ENCODE results near the gene FZD2.
A peak's percentile ranks its signal among the peaks of the same experiment; 100 is the strongest.
"Not testable (repeated sequence)": the region's sequence is repeated elsewhere in the genome, so short reads cannot be mapped to it uniquely, and the experiment has no call there.

FZD2 gene

DNA sequence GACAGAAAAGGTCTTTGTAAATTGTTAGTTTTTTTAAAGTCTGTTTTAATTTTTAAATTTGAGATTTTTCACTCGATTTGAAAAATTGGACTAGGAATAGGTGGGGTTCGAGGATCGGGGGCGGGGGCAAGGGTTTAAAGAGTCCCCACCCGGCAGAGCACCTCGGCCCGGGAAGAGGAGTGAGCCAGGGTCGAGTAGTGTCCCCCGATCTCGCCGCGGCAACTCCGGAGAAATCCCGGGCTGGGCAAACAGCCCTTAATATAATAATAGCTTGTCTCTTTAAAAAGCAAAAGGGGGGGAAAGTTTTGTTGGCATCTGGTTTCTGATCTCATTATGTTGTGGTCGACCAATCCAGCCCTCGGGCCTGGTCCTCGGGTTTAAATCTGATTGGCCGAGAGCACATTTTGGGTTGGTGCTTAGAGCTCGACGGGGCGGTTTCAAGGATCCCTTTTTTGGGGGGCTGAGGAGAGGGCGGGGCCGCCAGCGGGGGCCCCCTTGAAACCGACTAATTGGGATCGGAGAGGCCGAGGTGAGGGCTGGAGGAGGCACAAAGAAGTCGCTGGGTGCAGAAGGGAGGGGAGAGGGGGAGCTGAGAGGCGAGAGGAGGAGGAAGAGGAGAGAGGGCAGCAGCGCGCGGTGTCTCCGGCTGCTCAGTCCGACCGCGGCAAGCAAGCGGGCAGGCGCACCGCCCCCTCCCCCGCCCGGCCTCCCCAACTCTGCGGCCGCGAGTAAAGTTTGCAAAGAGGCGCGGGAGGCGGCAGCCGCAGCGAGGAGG is at the start of gene FZD2:
Gene FZD2, plus strand, starts transcription at position 653 of the 775 bp plus-strand sequence. CDS start 205 bp downstream, outside the sequence.
- DNase-seq: peak; percentile 90

DNA sequence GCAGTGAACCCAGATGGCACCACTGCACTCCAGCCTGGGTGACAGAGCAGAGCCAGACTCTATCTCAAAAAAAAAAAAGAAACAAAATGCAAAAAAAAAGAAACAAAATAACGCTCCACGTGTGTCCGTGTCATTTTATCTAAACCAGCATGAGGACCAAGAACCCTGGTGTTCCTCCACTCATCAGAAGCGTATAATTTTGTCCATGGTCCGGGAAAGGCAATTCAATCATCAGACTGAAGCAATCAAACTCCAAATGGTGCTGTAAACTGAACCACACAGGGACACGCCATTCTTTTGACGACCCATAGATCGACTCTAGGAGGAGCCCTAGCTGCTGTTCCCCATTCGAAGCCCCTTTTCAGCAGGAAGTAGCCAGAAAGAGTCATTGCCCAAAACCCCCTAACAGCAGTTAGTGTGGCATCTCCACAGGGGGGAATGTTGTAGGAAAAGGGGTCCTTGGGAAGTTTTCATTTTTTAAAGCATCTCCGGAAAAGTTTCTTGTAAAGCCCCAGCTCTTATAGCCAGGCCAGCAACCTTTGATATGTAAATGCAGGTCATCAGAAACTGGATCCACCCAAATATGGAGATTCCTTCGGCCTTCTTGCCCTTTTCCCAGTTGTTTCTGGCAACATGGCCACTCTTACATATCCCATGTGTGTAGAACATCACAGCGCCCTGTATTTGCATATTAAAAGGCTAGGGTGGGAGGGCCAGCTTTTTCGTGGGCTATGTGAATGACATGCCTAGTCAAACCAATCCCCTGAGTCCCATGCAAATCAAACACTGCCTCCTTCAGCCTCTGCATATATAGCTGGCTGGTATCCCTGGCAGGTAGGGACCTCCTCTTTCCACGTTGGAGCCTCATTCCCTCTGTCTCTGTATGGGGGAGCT is 45.8 kb upstream of the FZD2 start:
- not testable (repeated sequence) for DNase-seq

DNA sequence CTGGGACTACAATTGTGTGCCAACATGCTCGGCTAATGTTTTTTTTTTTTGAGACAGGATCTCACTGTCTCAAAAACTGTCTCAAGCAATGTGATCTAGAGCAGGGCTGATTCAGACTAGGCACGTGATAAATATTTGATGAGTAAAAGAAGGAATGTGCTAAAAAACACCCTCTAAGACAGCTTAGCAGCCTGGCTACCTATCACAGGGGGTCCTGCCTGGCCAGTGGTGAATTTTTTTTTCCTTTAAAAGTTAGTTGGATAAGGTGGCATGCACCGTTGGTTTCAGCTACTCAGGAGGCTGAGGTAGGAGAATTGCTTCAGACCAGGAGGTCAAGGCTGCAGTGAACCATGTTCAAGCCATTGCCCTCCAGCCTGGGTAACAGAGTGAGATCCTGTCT is 39.3 kb upstream of the FZD2 start:
- no peak for DNase-seq

DNA sequence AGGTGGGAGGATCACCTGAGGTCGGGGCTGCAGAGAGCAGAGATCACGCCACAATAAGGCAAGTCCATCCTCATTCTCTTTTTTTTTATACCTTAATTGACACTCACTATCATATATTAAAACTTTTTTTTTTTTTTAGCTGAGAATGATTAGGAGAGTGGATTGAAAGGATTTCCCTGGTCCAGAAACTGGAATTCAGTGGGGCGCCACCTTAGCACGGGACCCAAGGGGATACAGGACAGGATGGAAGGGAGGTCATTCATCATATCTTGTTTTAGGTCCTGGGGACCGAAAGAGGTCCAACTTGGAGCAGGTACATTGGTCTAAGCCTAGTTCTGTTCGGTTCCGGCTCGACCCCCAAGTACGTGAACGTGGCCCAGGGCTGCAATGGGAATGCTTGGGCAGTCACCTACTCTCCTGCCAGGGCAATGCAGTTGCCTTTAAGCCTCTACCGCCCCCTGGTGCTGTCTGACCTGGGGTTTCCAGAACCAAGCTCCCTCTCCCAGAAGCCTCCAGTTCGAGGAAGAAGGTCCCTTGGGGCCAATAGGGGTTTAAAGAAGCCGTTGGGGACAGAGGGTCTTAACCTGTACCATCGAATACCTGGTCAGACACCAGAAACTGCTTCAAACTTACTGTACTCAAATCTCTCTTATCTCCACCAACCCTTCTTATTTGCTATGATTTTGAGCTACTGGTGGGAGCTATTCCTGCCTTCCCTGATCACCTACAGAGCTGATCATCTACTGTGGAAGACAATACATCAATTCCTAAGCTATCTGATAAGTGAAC is 34.2 kb upstream of the FZD2 start:
- DNase-seq: no peak

DNA sequence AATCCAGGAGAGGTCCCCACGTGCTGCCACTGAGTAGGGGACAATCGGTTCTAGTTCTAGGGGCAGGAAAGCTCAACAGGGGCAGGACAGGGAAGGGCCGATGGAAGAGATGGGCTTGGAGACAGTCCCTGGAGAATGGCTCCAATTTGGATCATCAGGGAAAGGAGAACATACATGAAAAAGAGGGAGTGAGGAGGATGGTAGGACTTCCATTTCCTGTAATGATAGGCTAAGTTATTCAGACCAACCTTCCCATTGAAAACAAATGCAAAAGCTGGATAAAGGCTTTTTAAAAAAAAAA is 33.7 kb upstream of the FZD2 start:
- DNase-seq: no peak

DNA sequence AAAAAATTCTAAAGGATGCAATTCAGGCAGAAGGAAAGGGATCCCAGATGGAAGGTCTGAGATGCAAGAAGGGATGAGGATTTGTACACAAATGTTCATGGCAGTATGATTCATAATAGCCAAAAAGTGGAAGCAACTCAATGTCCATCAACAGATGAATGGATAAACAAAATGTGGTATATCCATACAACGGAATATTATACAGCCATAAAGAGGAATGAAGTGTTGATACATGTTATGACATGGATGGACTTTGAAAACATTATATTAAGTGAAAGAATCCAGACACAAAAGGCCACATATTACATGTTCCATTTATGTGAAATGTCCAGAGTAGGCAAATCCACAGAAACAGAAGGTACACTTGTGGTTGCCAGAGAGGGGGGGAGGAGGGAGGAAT is 30.2 kb upstream of the FZD2 start:
- DNase-seq: no peak

DNA sequence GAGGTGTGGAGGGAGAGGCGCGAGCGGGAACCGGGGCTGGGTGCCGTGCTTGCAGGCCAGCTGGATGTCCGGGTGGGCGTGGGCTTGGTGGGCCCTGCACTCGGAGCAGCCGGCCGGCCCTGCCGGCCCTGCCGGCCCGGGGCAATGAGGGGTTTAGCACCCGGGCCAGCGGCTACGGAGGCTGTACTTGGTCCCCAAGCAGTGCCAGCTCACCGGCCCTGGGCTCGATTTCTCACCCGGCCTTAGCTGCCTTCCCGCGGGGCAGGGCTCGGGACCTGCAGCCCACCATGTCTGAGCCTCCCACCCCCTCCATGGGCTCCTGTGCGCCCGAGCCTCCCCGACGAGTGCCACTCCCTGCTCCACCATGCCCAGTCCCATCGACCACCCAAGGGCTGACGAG is 29.3 kb upstream of the FZD2 start:
- no peak for DNase-seq

DNA sequence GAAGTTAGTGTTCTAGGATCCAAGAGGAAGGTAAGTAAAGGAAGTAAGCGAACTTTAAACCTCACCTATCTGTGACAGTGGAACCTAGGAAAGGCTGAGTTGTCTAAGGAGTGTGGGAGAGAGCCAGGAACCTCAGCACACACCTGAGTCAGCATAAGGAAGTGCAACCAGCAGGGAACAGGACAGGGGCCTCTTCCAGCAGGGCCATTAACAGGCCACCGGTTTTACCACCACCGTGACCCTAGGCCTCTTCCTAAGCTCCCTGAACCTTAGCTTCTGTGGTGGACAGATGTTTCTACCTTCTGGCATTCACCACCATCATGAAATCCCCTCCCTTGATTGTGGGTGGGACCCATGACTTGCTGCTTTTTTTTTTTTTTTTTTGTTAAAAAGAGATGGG is 27.4 kb upstream of the FZD2 start:
- DNase-seq: no peak

DNA sequence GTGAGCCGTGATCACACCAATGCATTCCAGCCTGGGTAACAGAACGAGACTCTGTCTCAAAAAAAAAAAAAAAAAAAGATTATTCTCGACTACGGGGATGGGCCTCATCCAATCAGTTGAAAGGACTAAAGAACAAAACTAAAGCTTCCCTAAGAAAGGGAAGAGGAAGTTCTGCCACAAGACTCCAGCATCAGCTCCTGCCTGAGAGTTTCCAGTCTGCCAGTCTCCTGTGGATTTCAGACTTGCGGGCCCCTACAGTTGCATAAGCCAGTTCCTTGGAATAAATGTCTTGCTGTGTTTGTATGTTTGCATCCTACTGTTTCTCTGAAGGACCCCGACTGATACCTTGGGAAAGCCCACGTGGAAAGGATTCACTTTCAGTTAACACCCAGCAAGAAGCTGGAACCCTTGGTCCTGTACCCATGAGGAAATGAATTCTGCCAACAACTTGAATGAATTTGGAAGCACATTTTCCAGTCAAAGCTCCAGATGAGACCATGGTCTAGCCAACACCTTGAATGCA is 26.3 kb upstream of the FZD2 start:
- no peak for DNase-seq

DNA sequence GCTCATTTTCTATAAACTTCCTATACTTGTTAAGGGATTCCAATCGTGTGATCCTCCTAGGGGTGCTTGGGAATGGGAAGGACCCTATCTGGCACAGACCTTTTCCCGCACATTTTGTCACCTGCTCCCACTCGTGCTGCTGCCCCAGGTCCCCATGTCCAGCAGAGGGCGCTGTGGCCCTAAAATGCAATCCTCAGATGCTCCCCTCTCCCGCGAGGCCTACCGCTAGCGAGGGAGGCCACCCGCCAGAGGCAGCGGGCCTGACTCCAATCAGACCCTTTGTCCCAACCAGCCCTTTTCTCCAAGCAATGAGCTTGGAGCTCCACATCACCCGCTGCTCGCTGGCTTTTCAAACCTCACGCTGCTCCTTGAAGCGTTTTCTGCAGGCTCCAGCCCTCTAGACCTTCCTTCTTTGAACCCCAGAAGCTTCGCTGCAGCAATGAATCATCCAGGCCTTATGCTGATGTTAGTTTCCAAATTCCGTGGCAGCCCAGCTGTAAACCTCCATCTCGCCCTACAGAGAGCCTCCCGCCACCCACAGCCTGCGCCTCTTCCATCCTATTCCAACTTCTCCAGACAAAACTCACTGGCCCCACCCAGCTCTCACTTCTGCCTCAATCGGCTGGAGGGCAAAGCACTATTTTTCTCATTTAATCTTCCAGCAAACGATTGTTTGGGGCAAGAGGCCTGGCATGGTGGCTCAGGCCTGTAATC is 23.6 kb upstream of the FZD2 start:
- peak; percentile 75 for DNase-seq

DNA sequence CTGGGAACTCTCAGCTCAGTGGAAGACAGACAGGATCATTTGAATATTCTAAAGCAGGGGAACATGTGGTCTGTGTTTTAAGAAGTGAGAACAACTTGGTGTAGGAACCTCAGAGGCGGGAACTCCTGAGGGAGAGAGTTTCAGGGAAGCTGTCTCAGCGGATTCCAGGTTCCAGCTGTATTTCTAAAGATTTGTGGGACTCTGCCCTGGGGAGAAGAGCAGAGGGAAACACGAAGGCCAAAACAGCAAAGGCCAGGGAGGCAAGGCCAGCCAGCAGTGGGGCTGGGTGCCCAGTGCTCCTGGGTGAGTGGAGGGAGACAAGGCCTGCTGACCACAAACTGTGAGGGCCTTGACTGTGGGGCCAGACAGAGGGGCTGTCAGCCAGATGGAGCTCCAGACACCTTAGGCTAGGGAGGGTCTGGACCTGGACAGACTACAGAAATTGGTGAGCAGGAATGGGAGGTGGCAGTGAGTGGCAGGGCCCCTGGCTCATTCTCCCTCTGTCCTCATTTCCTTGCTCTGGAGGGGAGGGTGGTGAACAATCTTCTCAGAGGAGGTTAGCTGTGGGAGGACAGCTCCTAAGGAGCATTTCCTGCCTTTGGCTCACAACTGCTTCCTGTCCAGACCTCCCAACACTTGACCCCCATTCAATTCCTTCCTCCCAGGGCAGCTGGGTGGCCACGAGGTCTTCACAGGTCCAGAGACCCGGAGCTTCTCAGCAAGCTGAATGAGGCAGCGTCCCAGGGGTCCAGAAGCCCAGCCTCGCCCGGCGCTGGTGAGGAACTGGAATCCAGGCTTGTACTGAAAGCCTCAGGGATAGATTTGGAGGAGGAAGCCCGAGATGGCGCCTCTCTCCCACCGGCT is 21.0 kb upstream of the FZD2 start:
- no peak for DNase-seq

DNA sequence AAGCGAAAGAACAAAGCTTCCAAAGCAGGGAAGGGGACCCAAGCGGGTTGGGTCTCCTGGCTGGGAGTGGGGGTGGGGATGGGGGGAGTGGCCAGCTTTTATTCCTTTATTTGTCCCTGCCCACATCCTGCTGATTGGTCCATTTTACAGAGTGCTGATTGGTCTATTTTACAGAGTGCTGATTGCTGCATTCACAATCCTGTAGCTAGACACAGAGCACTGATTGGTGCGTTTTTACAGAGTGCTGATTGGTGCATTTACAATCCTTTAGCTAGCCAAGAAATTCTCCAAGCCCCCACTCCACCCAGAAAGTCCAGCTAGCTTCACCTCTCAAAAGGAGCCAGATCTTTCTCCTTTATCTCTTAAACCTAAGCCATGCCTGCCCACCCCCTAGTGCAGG is 19.4 kb upstream of the FZD2 start:
- DNase-seq: not testable (repeated sequence)

DNA sequence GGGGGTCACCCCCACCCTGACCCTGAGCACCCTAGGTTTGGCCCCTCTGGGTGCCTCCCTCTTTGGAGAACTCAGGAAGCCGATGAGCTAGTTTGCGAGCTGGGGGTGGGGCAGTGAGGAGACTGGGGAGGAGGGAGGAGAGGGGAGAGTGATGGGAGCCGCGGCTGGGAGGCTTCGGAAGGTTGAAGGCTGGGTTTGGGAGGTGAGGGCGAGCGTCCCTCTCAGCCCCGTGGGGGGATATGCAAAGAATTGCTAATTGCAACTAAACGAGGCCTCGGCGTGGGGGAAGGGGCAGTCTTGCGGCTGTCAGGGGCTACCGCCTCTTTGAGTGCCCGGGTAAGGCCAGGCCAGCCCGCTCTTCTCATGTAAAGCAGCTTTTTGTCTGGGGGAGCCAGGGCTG is 17.6 kb upstream of the FZD2 start:
- no peak for DNase-seq

DNA sequence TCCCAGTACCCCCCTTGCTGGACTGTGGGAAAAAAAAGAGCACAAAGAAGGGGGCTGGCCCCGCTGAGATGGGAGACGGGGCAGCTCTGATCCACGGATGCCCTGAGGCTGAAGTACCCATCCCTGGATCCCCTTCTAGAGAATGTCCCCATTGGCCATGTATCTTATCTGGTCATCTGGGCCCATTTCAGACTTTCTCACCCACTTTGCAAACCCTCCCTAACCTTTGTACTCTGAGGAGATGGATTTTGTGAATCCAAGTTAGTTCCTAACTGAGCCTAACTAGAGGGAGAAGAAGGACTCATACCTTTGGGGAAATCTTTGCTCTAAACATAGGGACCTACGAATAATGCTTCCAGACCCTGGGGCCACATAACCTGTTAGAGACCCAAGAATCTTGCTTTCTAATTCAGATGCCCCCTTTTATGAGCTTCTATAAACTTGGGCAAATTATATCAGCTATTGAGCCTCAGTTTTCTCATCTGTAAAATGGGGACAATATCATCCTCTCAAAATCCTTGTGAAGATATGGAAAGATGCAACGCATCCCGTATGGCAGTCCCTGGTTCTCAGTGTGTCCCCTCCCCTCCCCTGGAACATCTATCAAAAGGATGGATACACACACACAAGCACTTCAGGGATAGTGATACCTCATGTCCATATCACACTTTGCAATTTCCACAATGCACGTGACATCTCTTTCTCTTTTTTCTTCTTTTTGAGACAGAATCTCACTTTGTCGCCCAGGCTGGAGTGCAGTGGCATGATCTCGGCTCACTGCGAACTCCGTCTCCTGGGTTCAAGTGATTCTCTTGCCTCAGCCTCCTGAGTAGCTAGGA is 16.8 kb upstream of the FZD2 start:
- DNase-seq: no peak

DNA sequence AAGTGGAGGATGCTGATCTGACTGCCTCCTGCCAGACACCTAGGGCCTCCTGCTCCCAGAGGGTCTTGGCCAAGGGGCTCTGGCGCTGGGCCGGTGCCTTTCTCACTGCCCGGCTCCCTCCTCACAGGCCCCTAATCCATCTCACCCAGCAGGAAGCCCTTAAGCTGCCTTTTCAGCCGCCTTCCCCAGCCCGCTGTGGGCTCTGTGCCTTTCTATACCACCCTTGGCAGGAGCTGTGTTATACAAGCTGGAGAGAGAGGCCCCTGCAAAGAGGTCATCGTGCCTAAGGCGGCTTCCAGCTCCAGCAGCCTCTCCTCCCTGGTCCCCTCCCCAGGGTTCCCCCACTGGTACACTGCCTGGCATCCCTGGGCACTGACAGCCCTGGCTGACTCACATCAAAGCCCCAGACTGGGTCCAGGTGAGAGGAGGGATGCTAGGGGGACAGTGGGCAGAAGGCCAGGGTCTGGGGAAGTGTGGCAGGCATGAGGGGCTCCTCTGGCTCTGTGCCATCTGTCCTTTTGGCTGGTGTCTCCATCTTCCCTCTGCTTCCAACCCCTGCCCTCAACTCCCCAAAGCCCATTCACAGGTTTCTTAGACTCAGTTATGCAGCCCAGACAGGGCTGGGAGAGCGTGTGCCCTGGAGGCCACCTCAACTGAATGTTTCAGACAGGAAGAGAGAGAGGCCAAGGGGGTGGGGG is 15.3 kb upstream of the FZD2 start:
- no peak for DNase-seq

DNA sequence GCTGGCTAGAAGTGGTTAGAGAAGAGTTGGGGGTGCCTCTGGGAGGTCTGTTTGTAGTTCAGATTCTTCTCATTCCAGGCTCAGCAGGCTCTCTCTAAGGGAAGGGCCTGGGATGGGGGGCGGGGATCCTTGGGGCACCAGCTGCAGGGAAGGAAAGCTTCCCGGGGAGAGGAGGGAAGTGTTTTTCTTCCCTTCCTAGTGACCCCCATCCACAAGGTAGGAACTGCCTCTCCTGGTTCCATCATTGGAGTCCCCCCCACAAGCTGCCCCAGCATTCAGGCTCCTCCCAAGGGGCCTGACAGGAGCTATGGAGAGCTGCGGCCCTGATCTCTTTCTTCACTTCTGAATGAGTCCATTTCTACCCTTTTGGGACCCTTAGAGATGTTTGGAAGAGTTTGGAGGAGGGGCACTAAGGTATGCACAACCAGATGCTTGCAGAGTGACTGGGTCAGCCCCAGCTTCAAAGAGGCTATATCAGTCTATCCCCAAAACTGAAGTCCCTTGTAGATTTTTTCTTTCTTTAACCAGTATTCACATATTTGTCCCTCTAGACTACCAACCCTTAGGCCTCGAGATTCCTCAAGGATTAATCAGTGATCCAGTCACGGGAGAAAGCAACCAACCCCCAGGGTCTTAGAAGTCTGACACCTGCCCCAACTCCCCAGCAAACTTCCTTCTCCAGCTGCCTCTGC is 13.9 kb upstream of the FZD2 start:
- DNase-seq: no peak

DNA sequence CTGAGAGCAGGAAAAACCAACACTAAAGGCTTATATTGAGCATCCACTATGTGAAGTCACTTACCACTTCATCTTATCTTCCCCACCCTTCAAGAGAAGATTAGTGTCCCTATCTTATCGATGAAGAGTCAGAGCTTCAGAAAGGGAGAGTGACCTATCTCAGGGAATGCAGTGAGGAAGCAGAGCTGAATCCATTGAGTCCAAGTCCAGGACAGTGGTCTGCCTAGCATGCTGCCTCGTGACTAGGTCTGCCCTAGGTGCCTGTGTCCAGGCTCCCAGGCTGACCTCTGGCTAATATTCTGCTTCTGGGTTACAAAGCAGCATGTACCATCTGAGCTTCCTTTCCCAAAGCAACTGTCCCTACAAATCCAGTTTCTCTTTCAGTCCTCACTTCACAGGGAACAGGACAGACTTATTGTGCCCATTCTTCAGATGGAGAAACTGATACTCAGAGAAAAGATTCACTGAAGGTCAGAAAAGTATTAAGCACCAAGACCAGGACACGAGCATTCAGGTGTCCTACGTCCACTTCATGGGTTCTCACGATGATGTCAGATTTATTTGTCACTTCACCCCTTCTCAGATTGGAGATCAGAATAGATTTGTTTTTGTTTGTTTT is 13.3 kb upstream of the FZD2 start:
- no peak for DNase-seq

DNA sequence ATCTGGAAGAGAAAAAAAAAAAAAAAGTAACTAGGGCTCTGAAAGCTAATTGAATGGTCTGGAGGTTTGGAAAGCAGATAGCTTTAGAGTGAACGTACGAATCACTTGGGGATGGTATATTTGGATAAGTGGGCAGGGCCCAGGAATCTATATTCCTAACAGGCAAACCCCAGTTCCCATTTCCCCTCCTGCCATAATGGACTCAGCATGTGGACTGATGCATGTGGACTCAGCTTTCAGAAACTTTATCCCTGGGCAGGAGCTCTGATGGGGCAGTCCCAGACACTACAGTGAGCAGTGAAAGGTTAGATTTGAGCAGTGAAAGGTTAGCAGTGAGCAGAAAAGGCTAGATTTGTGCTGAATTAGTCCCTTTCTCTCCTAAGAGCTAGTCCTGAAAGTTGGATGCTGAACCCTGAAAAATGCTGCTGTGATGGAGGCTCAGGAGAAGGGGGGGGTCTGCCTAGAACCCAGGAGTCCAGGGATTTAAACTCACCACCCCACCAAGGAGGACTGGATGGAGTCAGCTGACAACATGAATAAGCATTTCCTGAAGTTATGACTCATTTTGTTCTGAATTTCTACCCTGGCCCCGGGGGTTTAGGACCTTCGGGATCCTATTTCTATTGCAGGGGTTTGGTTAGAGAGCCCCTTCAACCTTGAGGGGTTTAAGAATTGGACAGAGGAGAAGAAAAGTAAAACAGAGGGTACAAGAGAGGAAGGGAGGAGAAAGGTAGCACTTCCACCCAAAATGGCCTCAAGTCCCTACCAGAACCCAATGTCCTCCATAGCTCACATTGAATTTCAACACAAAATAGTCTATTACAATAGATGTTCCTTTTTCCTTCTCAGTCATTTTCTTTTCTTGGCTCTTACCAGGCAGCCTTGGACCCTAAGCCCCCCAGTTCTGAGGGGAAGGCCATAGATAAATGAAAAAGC is 10.3 kb upstream of the FZD2 start:
- DNase-seq: no peak

Measured in NCI-H1105 treated with DMSO at 0.1 percent for 48 hours (cell line).